HepG2 (cell line): ENCODE measurements around the gene SH3BGR. TPM values are rescaled to one million over a fixed set of nuclear protein-coding genes. Genes with fewer than 3 reads are reported as not detected.
A peak's percentile ranks its signal among the peaks of the same experiment; 100 is the strongest.

ENCODE experiments used
- ATAC-seq: fragments of 200-7000 bp; cut with Tn5 transposase; 3 replicates; pipeline ENCODE4 v1.9.1; 2020; ENCODE audit warnings: mild to moderate bottlenecking, moderate library complexity
- BruUV-seq: library from RNA; stranded (reverse); fragments of 400-500 nt; replicated peaks from 2 replicates; lab custom pipeline; 2021; lab: Mats Ljungman, UMichigan
- CTCF ChIA-PET: fragments of 300-600 bp; formaldehyde crosslinking; extraction: SDS; loops from one replicate; lab custom pipeline; 2021; ENCODE audit warnings: low total read pairs, inconsistent platforms, low intra/inter-chr PET ratio; lab: Yijun Ruan, JAX
- POLR2A ChIA-PET: fragments of 350-600 bp; sonication (Branson Sonifier 250); formaldehyde crosslinking; loops from one replicate; lab custom pipeline; 2020; ENCODE audit warnings: antibody characterized with exemption, inconsistent platforms; lab: Yijun Ruan, JAX
- DNase-seq: peaks from one replicate; pipeline ENCODE4 v3.0.0-alpha.2; 2015; ENCODE audit warnings: low spot score
- FAIRE-seq: peaks from 3 replicates; lab custom pipeline; 2011; peaks lifted over from hg19 to GRCh38; lab: Jason Lieb, UNC
- H2AFZ ChIP-seq: one replicate; pipeline ENCODE4 v1.6.1; 2011; ENCODE audit warnings: low read length, inconsistent platforms
- H3K27ac ChIP-seq: fragments of 300-600 bp; 3 replicates; pipeline ENCODE4 v1.8.0; 2011; ENCODE audit warnings: mixed run types, mild to moderate bottlenecking, mixed read lengths, low read length, inconsistent platforms; ENCODE audit not compliant: insufficient read depth; ENCODE audit errors: extremely low read length
- H3K27me3 ChIP-seq, 2 experiments: fragments of 200-600 bp in 1 of 2; 2 replicates in 1 of 2; 3 replicates in 1 of 2; pipeline versions ENCODE4 v1.6.0 to v1.8.0; 2011; ENCODE audit warnings: low read length in 2 of 2, mild to moderate bottlenecking in 2 of 2, moderate library complexity in 2 of 2, inconsistent platforms in 1 of 2; ENCODE audit not compliant: insufficient read depth in 2 of 2, control insufficient read depth in 1 of 2
- H3K36me3 ChIP-seq, 2 experiments: fragments of 200-600 bp in 1 of 2; replicated peaks in 1 of 2; 2 replicates in 1 of 2; 3 replicates in 1 of 2; pipeline versions ENCODE4 v1.5.1 to v1.8.0; 2011; ENCODE audit warnings: low read length in 2 of 2, inconsistent platforms in 1 of 2; ENCODE audit not compliant: insufficient read depth in 2 of 2, control insufficient read depth in 1 of 2
- H3K4me1 ChIP-seq: 2 replicates; pipeline ENCODE4 v1.5.1; 2012; ENCODE audit warnings: low read length, inconsistent platforms; ENCODE audit not compliant: insufficient read depth
- H3K4me2 ChIP-seq: 2 replicates; pipeline ENCODE4 v1.6.0; 2011; ENCODE audit warnings: low read depth, low read length, inconsistent platforms
- H3K4me3 ChIP-seq, 3 experiments: fragments of 200-600 bp in 1 of 3; sonication (generic), shearing (Covaris generic) in 1 of 3; replicated peaks in 1 of 3; 2 replicates each; pipeline ENCODE4 v1.5.1; 2011 to 2016; ENCODE audit warnings: low read length in 3 of 3, inconsistent platforms in 2 of 3, low read depth in 2 of 3, mild to moderate bottlenecking in 2 of 3, control low read depth in 1 of 3, mixed read lengths in 1 of 3; ENCODE audit not compliant: insufficient read depth in 1 of 3
- H3K79me2 ChIP-seq: one replicate; pipeline ENCODE4 v1.6.1; 2011; ENCODE audit warnings: low read length, inconsistent platforms; ENCODE audit not compliant: insufficient read depth
- H3K9ac ChIP-seq: 2 replicates; pipeline ENCODE4 v1.6.0; 2011; ENCODE audit warnings: mild to moderate bottlenecking, low read depth, low read length, inconsistent platforms; ENCODE audit not compliant: insufficient read depth
- H3K9me3 ChIP-seq: 2 replicates; pipeline ENCODE4 v1.5.1; 2012; ENCODE audit warnings: mild to moderate bottlenecking, low read length
- H4K20me1 ChIP-seq: 2 replicates; pipeline ENCODE4 v1.6.0; 2011; ENCODE audit warnings: inconsistent platforms, mild to moderate bottlenecking, low read length, moderate library complexity; ENCODE audit not compliant: insufficient read depth
- CBX2 ChIP-seq, 2 experiments: fragments of 200-600 bp in 1 of 2; sonication (generic); formaldehyde crosslinking in 1 of 2; IDR thresholded peaks; 2 replicates each; pipeline versions ENCODE4 v1.7.0 to v1.8.1; 2018 to 2022; ENCODE audit warnings: low read depth in 2 of 2, low read length in 1 of 2, mild to moderate bottlenecking in 1 of 2, missing genetic modification reagents in 1 of 2
- CCAR2 ChIP-seq: fragments of 200-400 bp; formaldehyde crosslinking; optimal IDR thresholded peaks from 2 replicates; pipeline ENCODE3; 2018; ENCODE audit warnings: low read depth, mild to moderate bottlenecking, low read length, moderate library complexity
- CHD4 ChIP-seq: fragments of 200-600 bp; sonication (generic); IDR thresholded peaks from 2 replicates; pipeline ENCODE4 v1.7.0; 2017; ENCODE audit warnings: mild to moderate bottlenecking, low read length, borderline replicate concordance
- GATAD1 ChIP-seq: IDR thresholded peaks from 2 replicates; pipeline ENCODE4 v1.6.1; 2016; ENCODE audit warnings: missing genetic modification reagents, missing compliant biosample characterization
- MAFF ChIP-seq: IDR thresholded peaks from 2 replicates; pipeline ENCODE4 v1.6.1; 2011; ENCODE audit warnings: low read depth, low read length, improper control_type of control experiment
- MAFK ChIP-seq, 2 experiments: IDR thresholded peaks in 1 of 2; conservative IDR thresholded peaks in 1 of 2; 2 replicates each; pipeline ENCODE4 v1.6.1; 2011; ENCODE audit warnings: improper control_type of control experiment in 2 of 2, low read length in 2 of 2
- MTF2 ChIP-seq: sonication (generic); formaldehyde crosslinking; IDR thresholded peaks from 2 replicates; pipeline ENCODE4 v1.5.0; 2020; ENCODE audit warnings: missing genetic modification reagents, borderline replicate concordance
- PLRG1 ChIP-seq: fragments of 450-650 bp; conservative IDR thresholded peaks from 2 replicates; pipeline ENCODE4 v1.6.1; 2016
- USF2 ChIP-seq, 2 experiments: sonication (generic) in 1 of 2; formaldehyde crosslinking in 1 of 2; IDR thresholded peaks; 2 replicates each; pipeline versions ENCODE4 v1.5.1 to v1.6.1; 2011 to 2020; ENCODE audit warnings: borderline replicate concordance in 1 of 2, low read depth in 1 of 2, low read length in 1 of 2, mild to moderate bottlenecking in 1 of 2, missing genetic modification reagents in 1 of 2, moderate library complexity in 1 of 2
- ZBTB25 ChIP-seq: IDR thresholded peaks from 2 replicates; pipeline ENCODE4 v1.6.1; 2018; ENCODE audit warnings: missing genetic modification reagents
- ZNF251 ChIP-seq: sonication (generic); formaldehyde crosslinking; IDR thresholded peaks from 2 replicates; pipeline ENCODE4 v1.9.0; 2021; ENCODE audit warnings: mild to moderate bottlenecking, missing genetic modification reagents
- ZNF33B ChIP-seq: sonication (generic); formaldehyde crosslinking; IDR thresholded peaks from 2 replicates; pipeline ENCODE4 v1.5.1; 2020; ENCODE audit warnings: mild to moderate bottlenecking, missing genetic modification reagents
- ZNF558 ChIP-seq: sonication (generic); formaldehyde crosslinking; IDR thresholded peaks from 2 replicates; pipeline ENCODE4 v1.9.0; 2022; ENCODE audit warnings: mild to moderate bottlenecking, missing genetic modification reagents, borderline replicate concordance
- WGBS: methylation state at CpG from one replicate; pipeline ENCODE4 v1.1.6; 2017; ENCODE audit warnings: low lambda C conversion rate; 5-methylcytosine and 5-hydroxymethylcytosine counted together
- in situ Hi-C: cut with HindIII; loops from 2 replicates; pipeline ENCODE4 v1.10.0; 2017; ENCODE audit warnings: low pct_unique_long_range_greater_than_20kb; ENCODE audit not compliant: extremely low pct_ligation_motif_present
- intact Hi-C: fragments of 100-400 bp; cut with micrococcal nuclease; formaldehyde crosslinking; loops from one replicate; pipeline ENCODE4 v1.10.0; 2022; ENCODE audit not compliant: unreplicated experiment
- polyA plus RNA-seq, 8 experiments: library from polyadenylated mRNA; depleted of rRNA in 3 of 8; stranded (reverse) in 7 of 8; unstranded in 1 of 8; fragments of >200 nt; fragmentation: Illumina TruSeq in 4 of 8; extraction: Trizol in 4 of 8; gene quantifications; 2 replicates each; pipeline versions ENCODE4 v1.2.1 to v1.2.3, GENCODE V29; 2011 to 2016; ENCODE audit warnings: low read depth in 4 of 8, missing spikeins in 1 of 8, mixed read lengths in 1 of 8; ENCODE audit not compliant: insufficient read depth in 1 of 8
- total RNA-seq, 5 experiments: library from RNA; depleted of rRNA; stranded (reverse); fragments of >200 nt; fragmentation: Illumina TruSeq; extraction: Trizol; gene quantifications; 2 replicates each; pipeline ENCODE4 v1.2.3, GENCODE V29; 2016; ENCODE audit warnings: low read depth in 1 of 5

The SH3BGR gene
- total and polyA plus RNA-seq, 2 of the 13 experiments (the other 11 are each of a cell fraction or from before 2014, with no cell fraction given): 0.48 TPM; not detected in 1

DNA sequence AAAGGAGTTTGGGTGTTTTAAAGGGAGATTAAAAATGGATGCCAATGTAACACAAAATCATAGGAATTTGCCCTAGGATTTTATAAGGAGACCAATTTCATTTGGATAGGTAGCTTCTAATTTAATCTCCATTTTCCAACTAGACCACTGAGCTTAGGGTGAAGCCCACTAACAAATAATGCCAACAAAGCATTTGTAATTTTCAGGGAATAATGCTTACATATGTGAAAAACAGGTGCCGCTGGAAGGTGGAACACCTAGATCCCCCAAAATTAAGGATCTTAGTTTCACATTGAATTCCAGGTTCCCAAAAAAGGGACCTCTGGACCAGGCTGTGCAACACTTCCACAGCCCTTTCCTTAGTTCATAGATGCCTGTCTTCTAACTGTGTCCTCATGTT is 94.8 kb downstream of the SH3BGR start:
- Histone ChIP-seq H3K9ac (no peak overlapping the region), H3K4me1 (no peaks in the 10 kb centered on the region), H4K20me1 (no peaks in the 10 kb centered on the region), H3K9me3 (no peaks in the 10 kb centered on the region), H3K4me2 (no peak overlapping the region), H3K27ac (no peak overlapping the region), H2AFZ (no peak overlapping the region), H3K36me3 (no peaks in the 10 kb centered on the region), H3K27me3 (no peaks in the 10 kb centered on the region), H3K4me3 (no peak overlapping the region), H3K79me2 (no peaks in the 10 kb centered on the region)
- in situ Hi-C loops (no loop called here), intact Hi-C loops (no loop called here)
- ChIA-PET CTCF (no interaction called here), POLR2A (no interaction called here)
- FAIRE-seq (no peak), ATAC-seq (no peak), DNase-seq (no peak)
- no TSS peak for BruUV-seq
- 90% methylated on average over 1 of the region's 1 CpG for WGBS
- TF ChIP-seq CHD4 (no peak), PLRG1 (no peak), CCAR2 (no peak), CBX2 (IDR thresholded peaks at IDR 0.05; ENCODE audit: low read depth, low read length) (no peak), CBX2 (CRISPR knock-in tag; IDR thresholded peaks at IDR 0.05; ENCODE audit: low read depth) (no peak), USF2 (IDR thresholded peaks at IDR 0.05; ENCODE audit: low read depth, low read length) (no peak), USF2 (CRISPR knock-in tag; IDR thresholded peaks at IDR 0.05; ENCODE audit: borderline replicate concordance) (no peak), GATAD1 (CRISPR knock-in tag) (no peak), MAFF (peak; percentile 61), ZBTB25 (CRISPR knock-in tag) (no peak), MTF2 (CRISPR knock-in tag) (no peak), ZNF558 (CRISPR knock-in tag) (no peak), ZNF251 (no peak), ZNF33B (CRISPR knock-in tag) (no peak), MAFK (conservative IDR thresholded peaks at IDR 0.05 in 1 of 2, IDR thresholded peaks at IDR 0.05 in 1 of 2; ENCODE audit: low read length in 2 of 2) (peak in 1 of 2 experiments; percentile 60; a peak in 2 of 4 replicates)
